Measurements from ENCODE around the gene ZP1.

DNA sequence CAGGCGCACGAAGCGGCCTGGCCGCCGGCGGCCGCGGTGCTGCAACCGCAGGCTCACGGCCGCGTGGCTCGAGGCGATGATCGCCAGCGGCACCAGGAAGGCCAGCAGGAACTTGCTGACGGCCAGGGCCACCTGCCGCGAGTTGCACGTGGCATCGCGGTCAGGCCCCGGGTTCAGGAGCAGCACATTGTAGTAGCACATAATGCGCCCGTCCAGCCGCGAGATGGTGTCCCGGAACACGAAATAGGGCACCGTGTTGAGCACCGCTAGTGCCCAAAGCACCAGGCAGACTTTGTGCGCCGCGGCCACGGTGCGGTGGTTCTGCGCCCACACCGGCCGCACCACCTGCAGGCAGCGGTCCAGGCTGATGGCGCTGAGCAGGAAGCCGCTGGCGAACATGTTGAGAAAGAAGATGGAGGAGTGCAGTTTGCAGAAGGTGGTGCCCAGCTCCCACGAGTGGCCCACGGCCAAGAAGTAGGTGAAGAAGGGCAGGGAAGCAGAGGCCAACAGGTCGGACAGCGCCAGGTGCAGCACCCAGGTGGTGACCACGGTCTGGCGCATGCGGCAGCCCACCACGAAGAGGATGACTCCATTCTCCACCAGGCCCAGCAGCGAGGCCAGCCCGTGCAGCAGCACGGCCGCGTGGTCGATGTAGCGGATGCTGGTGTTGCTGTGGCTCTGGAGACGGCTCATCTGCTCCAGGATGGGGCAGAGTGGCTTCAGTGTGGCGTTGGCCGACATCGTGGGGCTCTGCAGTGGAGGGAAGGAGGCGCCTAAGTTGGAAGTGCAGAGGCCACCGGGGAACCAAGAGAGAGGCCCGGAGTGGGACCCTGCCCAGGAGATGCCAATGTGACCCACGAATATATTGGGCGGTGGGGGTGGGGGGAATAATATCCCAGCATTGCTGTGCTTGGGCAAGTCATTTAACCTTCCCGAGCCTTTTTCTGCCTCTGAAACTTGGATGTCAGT, 14.1 kb upstream of the ZP1 start:
- TF ChIP-seq, protein P1, sequence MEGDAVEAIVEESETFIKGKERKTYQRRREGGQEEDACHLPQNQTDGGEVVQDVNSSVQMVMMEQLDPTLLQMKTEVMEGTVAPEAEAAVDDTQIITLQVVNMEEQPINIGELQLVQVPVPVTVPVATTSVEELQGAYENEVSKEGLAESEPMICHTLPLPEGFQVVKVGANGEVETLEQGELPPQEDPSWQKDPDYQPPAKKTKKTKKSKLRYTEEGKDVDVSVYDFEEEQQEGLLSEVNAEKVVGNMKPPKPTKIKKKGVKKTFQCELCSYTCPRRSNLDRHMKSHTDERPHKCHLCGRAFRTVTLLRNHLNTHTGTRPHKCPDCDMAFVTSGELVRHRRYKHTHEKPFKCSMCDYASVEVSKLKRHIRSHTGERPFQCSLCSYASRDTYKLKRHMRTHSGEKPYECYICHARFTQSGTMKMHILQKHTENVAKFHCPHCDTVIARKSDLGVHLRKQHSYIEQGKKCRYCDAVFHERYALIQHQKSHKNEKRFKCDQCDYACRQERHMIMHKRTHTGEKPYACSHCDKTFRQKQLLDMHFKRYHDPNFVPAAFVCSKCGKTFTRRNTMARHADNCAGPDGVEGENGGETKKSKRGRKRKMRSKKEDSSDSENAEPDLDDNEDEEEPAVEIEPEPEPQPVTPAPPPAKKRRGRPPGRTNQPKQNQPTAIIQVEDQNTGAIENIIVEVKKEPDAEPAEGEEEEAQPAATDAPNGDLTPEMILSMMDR (IDR thresholded peaks at IDR 0.05), result no peak
- no peak for TF ChIP-seq POLR2A (IDR thresholded peaks at IDR 0.05)
- TF ChIP-seq POLR2AphosphoS5 (IDR thresholded peaks at IDR 0.05), result no peak
